ENCODE measurements around the gene ARMH2. TPM values are rescaled to one million over a fixed set of nuclear protein-coding genes. Genes with fewer than 3 reads are reported as not detected.

ARMH2 gene
- total RNA-seq, 4 donors from 2014 or later: 0.84 TPM; not detected in 3

- TF ChIP-seq CTCF (IDR thresholded peaks at IDR 0.05): no peak
- DNase-seq (ENCODE audit: low spot score) (no peak), ATAC-seq (ENCODE audit: low FRiP score) (no peak)
These were observed 23.2 kb upstream of the ARMH2 start for GRCh38 chr6:24821860-24822444.

GRCh38 chr6:24818346-24818745 lies 19.6 kb upstream of the ARMH2 start:
- no peak for TF ChIP-seq CTCF (IDR thresholded peaks at IDR 0.05)
- ATAC-seq (ENCODE audit: low FRiP score) (no peak), DNase-seq (ENCODE audit: low spot score) (no peak)

DNA sequence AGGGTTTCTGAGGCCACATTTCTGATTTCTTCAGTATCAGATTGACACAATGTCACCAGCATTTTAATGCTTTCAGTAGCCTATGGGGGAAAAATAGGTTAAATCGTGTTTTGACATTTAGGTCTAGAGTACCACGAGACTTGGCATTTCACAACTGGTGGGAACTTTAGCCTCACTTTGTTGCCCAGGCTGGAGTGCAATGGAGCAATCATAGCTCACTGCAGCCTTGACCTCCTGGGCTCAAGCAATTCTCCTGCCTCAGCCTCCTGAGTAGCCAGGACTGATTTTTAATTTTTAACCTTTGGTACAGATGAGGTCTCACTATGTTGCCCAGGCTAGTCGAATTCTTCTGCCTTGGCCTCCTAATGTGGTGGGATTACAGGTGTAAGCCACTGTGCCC lies 11.0 kb upstream of the ARMH2 start:
- TF ChIP-seq CTCF (IDR thresholded peaks at IDR 0.05): no peak
- no peak for DNase-seq (ENCODE audit: low spot score)
- no peak for ATAC-seq (ENCODE audit: low FRiP score)

GRCh38 chr6:24807584-24807983 lies 8.9 kb upstream of the ARMH2 start:
- TF ChIP-seq CTCF (IDR thresholded peaks at IDR 0.05): no peak
- DNase-seq (ENCODE audit: low spot score) (no peak), ATAC-seq (ENCODE audit: low FRiP score) (no peak)

GRCh38 chr6:24802271-24803059 lies 3.7 kb upstream of the ARMH2 start:
- ATAC-seq (ENCODE audit: low FRiP score): no peak
- TF ChIP-seq CTCF (IDR thresholded peaks at IDR 0.05): no peak

GRCh38 chr6:24799541-24799915 lies 811 bp upstream of the ARMH2 start:
- ATAC-seq (ENCODE audit: low FRiP score) (no peak), DNase-seq (ENCODE audit: low spot score) (no peak)
- no peak for TF ChIP-seq CTCF (IDR thresholded peaks at IDR 0.05)

More at GRCh38 chr6:24802271-24803059, 3.7 kb upstream of the ARMH2 start:
- DNase-seq (ENCODE audit: low spot score): no peak
